Heart left ventricle (tissue), 13 donors: Measurements from ENCODE around the gene C14orf132.

Experiments
- CTCF ChIP-seq, 12 donors: fragments of 200-600 bp; sonication (generic) in 4 of 12; IDR thresholded peaks; one replicate each; pipeline versions ENCODE4 v1.5.0 to v1.8.0; 2018 to 2022; ENCODE audit warnings: antibody characterized with exemption in 12 of 12, mild to moderate bottlenecking in 5 of 12
- POLR2A ChIP-seq, 2 donors: fragments of 450-650 bp; IDR thresholded peaks; one replicate each; pipeline ENCODE4 v1.6.1; 2017; ENCODE audit warnings: antibody characterized with exemption in 2 of 2, mild to moderate bottlenecking in 2 of 2, moderate library complexity in 2 of 2
- donor health status: ischemic (EF 13 %, LVEDD 7.1; RV severe dilation, severe dysfunction).
- donor health status: DM: no; HTN: yes; CAD: no.
- donor health status: DM: no; HTN: no; CAD: no.
- donor health status: ischemic (EF 25% LVEDD 6.9; RV normal size, moderate dysfunction).
- donor health status: ischemic (EF 25% LVEDD 5.7; RV mildly dilated, moderate dysfunction).
- donor health status: ischemic (EF 35%, LVEDD 5.7; RV mildly dilated, moderate dysfunction).
- donor health status: nonischemic (EF 11% LVEDD 7.7; RV severe dilation, severe dysfunction).
- donor health status: DM: yes; HTN: yes; CAD: no.
- donor health status: PGD.
- donor health status: ischemic (EF 29% LVEDD 5.4; RV normal size, mild dysfunction).
- donor health status: nonischemic (EF 23%, LVEDD 6.1; RV moderate dilation, normal function).

- TF ChIP-seq CTCF (IDR thresholded peaks at IDR 0.05): no peak
- TF ChIP-seq POLR2A (IDR thresholded peaks at IDR 0.05): no peak
Measured at GRCh38 chr14:96090441-96091148, 51.4 kb downstream of the C14orf132 start.
